CD4-positive, alpha-beta T cell (primary cell): ENCODE data around the gene KIF5A. TPM values are rescaled to one million over a fixed set of nuclear protein-coding genes. Genes with fewer than 3 reads are reported as not detected.
A peak's percentile ranks its signal among the peaks of the same experiment; 100 is the strongest.

Source experiments
- ATAC-seq: fragments of 200-7000 bp; cut with Tn5 transposase; one replicate; pipeline ENCODE4 v1.10.0; 2022; ENCODE audit warnings: mild to moderate bottlenecking; ENCODE audit not compliant: poor library complexity
- CTCF ChIA-PET: fragments of 350-600 bp; sonication (Branson Sonifier 250); formaldehyde crosslinking; loops from one replicate; lab custom pipeline; 2021; ENCODE audit warnings: antibody characterized with exemption, inconsistent platforms; lab: Charles Lee
- POLR2A ChIA-PET: fragments of 350-600 bp; sonication (Branson Sonifier 250); formaldehyde crosslinking; loops from one replicate; lab custom pipeline; 2021; ENCODE audit warnings: antibody characterized with exemption, inconsistent platforms; lab: Charles Lee
- DNase-seq, 14 experiments: peaks; one replicate each; pipeline ENCODE4 v3.0.0-alpha.2; 2013 to 2020; ENCODE audit warnings: mixed read lengths in 2 of 14
- H3K27ac ChIP-seq, 2 donors: one replicate each; pipeline versions ENCODE4 v1.5.1 to v1.7.0; 2013; ENCODE audit warnings: low read length in 2 of 2, low read depth in 1 of 2, mild to moderate bottlenecking in 1 of 2
- H3K27me3 ChIP-seq, 2 experiments: 1 replicate in 1 of 2; 2 replicates in 1 of 2; pipeline versions ENCODE4 v1.6.1 to v1.7.0; 2013; ENCODE audit warnings: low read length in 2 of 2, control low read depth in 1 of 2, mild to moderate bottlenecking in 1 of 2, moderate library complexity in 1 of 2; ENCODE audit not compliant: insufficient read depth in 2 of 2, control insufficient read depth in 1 of 2
- H3K36me3 ChIP-seq: one replicate; pipeline ENCODE4 v1.6.1; 2013; ENCODE audit warnings: low read length, control low read depth; ENCODE audit not compliant: insufficient read depth
- H3K4me1 ChIP-seq: one replicate; pipeline ENCODE4 v1.6.1; 2013; ENCODE audit warnings: low read length, control low read depth; ENCODE audit not compliant: insufficient read depth
- H3K4me3 ChIP-seq: one replicate; pipeline ENCODE4 v1.5.1; 2013; ENCODE audit warnings: mild to moderate bottlenecking, low read length, moderate library complexity
- H3K9me3 ChIP-seq, 2 experiments: 1 replicate in 1 of 2; 2 replicates in 1 of 2; pipeline versions ENCODE4 v1.6.1 to v1.7.0; 2013; ENCODE audit warnings: low read length in 2 of 2, mild to moderate bottlenecking in 2 of 2, control low read depth in 1 of 2, moderate library complexity in 1 of 2; ENCODE audit not compliant: control insufficient read depth in 1 of 2, insufficient read depth in 1 of 2
- H3K27ac Mint-ChIP-seq: one replicate; pipeline ENCODE4 v1.8.0; 2020; ENCODE audit warnings: mixed read lengths
- H3K27me3 Mint-ChIP-seq: one replicate; pipeline ENCODE4 v1.8.0; 2021; ENCODE audit warnings: mixed read lengths
- H3K36me3 Mint-ChIP-seq: one replicate; pipeline ENCODE4 v1.8.0; 2021; ENCODE audit warnings: low read depth, mixed read lengths
- H3K4me1 Mint-ChIP-seq: one replicate; pipeline ENCODE4 v1.8.0; 2021; ENCODE audit warnings: low read depth, mixed read lengths
- H3K4me3 Mint-ChIP-seq: one replicate; pipeline ENCODE4 v1.8.0; 2020; ENCODE audit warnings: mild to moderate bottlenecking, mixed read lengths
- H3K9me3 Mint-ChIP-seq: one replicate; pipeline ENCODE4 v1.8.0; 2020; ENCODE audit warnings: mixed read lengths
- intact Hi-C, 2 experiments: fragments of 100-400 bp; cut with DNase I in 1 of 2; cut with micrococcal nuclease in 1 of 2; formaldehyde crosslinking; loops; one replicate each; pipeline versions ENCODE4 v1.15.1 to v1.9.0; 2023 to 2025; cut with DNase I, micrococcal nuclease
- total RNA-seq, 174 experiments: library from RNA in 2 of 174; stranded (reverse) in 2 of 174; gene quantifications; one replicate each; pipeline ENCODE4 v1.2.3 and lab custom pipeline; 2021 to 2026
- TF ChIP-seq, protein P1 (sequence below): fragments of 200-600 bp; IDR thresholded peaks from one replicate; pipeline ENCODE4 v1.8.0; 2022; ENCODE audit warnings: antibody characterized with exemption, mild to moderate bottlenecking

The KIF5A gene
- total RNA-seq, 2 experiments from 2014 or later, result 0.39 to 0.47 TPM

DNA sequence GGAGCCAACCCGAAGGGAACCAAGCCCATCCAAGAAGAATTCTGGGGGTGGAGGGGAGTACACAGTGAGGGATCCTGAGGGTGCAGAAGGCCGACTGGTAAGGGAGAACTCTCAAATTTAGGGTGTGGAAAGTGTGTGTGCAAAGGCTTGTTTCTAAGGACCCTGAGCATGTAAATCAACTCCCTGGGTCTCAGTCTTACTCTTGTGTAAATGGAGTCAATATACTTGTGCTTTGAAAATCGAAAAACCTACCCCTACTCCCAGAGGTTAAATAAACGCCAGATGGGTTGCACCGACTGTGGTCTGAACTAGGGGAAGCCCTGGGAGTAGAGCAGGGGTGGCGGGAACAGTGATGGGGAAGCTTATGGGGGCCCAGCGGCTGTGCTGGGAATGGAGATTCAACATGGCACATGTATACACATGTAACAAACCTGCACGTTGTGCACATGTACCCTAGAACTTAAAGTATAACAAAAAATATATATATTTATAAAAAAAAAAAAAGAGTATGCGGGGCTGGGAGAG lies 77.1 kb downstream of the KIF5A start:
- no peak overlapping the region for H3K4me3 ChIP-seq
- Mint-ChIP-seq H3K9me3 (no peaks in the 10 kb centered on the region), H3K36me3 (no peaks in the 10 kb centered on the region), H3K27me3 (peaks cover 97% of the 10 kb centered on the region), H3K4me1 (peaks cover 18% of the 10 kb centered on the region), H3K27ac (no peak overlapping the region), H3K4me3 (no peak overlapping the region)
- ChIA-PET CTCF (interaction anchor here (1.3 to 1.8 kb wide), 2 partner anchors 39 to 44 kb away, joined by 4 to 6 read pairs; no protein-coding TSS in a partner anchor), POLR2A (no interaction called here)
- H3K36me3 ChIP-seq, result no peaks in the 10 kb centered on the region
- H3K9me3 ChIP-seq, result peaks cover 0 to 11% of the 10 kb centered on the region in 2 experiments
- intact Hi-C loops, result loop anchor here in 1 of 2 experiments (5.0 kb wide), 1 partner anchor 115 kb away; no protein-coding TSS in a partner anchor
- H3K27ac ChIP-seq, result no peak overlapping the region
- H3K27me3 ChIP-seq, result peaks cover 89 to 96% of the 10 kb centered on the region in 2 experiments
- peaks cover 21% of the 10 kb centered on the region for H3K4me1 ChIP-seq
- ATAC-seq (no peak), DNase-seq (no peak)
- TF ChIP-seq, protein P1, sequence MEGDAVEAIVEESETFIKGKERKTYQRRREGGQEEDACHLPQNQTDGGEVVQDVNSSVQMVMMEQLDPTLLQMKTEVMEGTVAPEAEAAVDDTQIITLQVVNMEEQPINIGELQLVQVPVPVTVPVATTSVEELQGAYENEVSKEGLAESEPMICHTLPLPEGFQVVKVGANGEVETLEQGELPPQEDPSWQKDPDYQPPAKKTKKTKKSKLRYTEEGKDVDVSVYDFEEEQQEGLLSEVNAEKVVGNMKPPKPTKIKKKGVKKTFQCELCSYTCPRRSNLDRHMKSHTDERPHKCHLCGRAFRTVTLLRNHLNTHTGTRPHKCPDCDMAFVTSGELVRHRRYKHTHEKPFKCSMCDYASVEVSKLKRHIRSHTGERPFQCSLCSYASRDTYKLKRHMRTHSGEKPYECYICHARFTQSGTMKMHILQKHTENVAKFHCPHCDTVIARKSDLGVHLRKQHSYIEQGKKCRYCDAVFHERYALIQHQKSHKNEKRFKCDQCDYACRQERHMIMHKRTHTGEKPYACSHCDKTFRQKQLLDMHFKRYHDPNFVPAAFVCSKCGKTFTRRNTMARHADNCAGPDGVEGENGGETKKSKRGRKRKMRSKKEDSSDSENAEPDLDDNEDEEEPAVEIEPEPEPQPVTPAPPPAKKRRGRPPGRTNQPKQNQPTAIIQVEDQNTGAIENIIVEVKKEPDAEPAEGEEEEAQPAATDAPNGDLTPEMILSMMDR, result no peak

DNA sequence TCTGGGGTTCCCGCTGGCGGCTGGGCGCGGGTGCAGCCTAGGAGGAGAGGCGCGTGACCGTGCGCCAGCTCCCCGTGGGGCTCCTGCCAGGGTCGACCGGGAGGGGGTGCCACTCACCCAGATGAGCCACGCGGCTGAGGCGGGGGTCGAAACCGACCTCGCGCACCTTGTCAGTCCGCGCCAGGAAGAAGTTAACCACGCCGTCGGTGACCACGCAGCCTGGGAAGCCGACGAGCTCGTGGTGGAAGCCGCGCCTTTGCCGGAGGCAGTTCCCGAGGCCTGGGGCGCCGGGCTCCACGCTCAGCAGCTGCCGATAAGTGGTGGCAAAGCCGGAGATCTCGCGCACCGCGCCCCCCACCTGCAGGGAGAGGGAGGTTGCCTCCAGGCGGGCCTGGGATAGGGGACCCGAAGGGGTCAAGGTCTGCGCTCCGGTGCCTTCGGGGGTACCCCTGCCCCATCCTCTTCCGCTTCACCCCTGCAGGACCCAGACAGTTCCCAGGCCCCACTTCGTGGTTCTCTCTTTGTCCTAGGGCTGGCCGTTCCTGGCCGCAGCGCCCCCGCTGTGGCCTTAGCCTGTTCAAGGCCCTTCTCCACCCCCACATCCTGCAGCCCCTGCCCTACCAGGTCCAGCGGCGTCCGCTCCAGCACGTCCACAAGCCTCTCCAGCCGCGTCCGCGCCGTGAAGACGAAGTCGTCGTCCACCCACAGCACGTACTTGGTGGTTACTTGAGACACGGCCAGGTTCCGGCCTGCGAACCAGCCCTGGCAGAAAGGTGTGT lies 77.8 kb downstream of the KIF5A start:
- no peak overlapping the region for H3K27ac Mint-ChIP-seq
- ChIA-PET CTCF (interaction anchor here (1.0 to 1.8 kb wide), 3 partner anchors 40 to 45 kb away, joined by 4 to 6 read pairs (median 4); no protein-coding TSS in a partner anchor), POLR2A (interaction anchor here (0.8 kb wide), 1 partner anchor 107 kb away, joined by 3 read pairs; the partner anchor contains the start of gene DDIT3)
- peaks cover 95% of the 10 kb centered on the region for H3K27me3 Mint-ChIP-seq
- DNase-seq (peak in 4 of 14 experiments; percentile 7 to 51 (median 42)), ATAC-seq (peak; percentile 57)
- peaks cover 0 to 11% of the 10 kb centered on the region in 2 experiments for H3K9me3 ChIP-seq
- no peak overlapping the region for H3K4me3 Mint-ChIP-seq
- TF ChIP-seq, protein P1, result no peak
- H3K36me3 Mint-ChIP-seq, result no peaks in the 10 kb centered on the region
- peak overlapping the region; percentile 7 for H3K4me3 ChIP-seq
- H3K27me3 ChIP-seq, result peaks cover 87 to 94% of the 10 kb centered on the region in 2 experiments
- peaks cover 18% of the 10 kb centered on the region for H3K4me1 Mint-ChIP-seq
- H3K4me1 ChIP-seq, result peaks cover 25% of the 10 kb centered on the region
- H3K9me3 Mint-ChIP-seq, result no peaks in the 10 kb centered on the region
- no peak overlapping the region for H3K27ac ChIP-seq
- no peaks in the 10 kb centered on the region for H3K36me3 ChIP-seq
- intact Hi-C loops, result loop anchor here in 1 of 2 experiments (5.0 kb wide), 1 partner anchor 115 kb away; no protein-coding TSS in a partner anchor

DNA sequence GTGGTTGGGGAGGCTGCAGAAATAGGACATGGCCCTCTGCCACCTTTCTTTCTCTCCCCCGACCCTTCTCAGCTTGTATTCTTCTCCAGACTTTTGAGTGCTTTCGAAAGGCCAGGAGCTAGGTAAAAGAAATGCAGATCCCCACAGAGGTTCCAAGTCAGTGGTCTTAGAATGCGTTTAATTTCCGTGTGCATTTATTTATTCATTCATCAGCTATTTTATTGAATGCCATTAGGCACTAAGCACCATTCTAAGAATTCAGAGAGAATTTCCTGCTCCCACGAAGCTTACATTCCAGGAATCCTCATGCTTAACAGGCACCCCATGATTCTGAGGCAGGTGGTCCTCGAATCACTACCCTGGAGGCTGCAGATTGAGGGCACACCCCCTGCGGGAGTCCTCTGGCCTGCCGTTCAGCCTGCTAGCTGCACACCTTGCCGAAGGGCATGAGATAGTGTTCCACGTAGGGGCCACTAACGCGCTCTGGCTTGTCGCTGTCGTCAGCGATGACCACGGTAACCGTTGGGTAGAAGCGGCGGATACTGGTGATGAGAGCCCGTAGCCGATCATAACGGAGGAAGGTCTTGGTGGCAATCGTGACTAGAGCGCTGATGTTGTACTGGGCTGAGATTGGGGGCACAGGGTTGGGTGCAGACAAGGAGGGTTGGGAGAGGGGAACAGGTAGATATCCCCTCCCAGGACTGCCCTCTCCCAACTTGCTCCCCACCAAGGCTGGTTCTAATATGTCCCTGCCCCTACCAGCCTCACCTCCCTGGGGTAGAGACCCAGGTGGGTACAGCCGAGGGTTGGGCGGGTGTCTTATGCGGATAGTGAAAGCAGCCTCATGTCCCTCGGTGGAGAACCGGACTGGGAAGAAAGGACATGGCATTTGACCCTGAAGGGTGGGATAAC lies 78.7 kb downstream of the KIF5A start:
- Histone ChIP-seq H3K27me3 (peaks cover 83 to 90% of the 10 kb centered on the region in 2 experiments), H3K36me3 (no peaks in the 10 kb centered on the region), H3K27ac (no peak overlapping the region), H3K4me1 (peaks cover 33% of the 10 kb centered on the region), H3K4me3 (no peak overlapping the region), H3K9me3 (peaks cover 0 to 11% of the 10 kb centered on the region in 2 experiments)
- H3K4me1 Mint-ChIP-seq, result peaks cover 24% of the 10 kb centered on the region
- ATAC-seq (no peak), DNase-seq (peak in 2 of 14 experiments; percentile 0 to 12)
- H3K9me3 Mint-ChIP-seq, result no peaks in the 10 kb centered on the region
- TF ChIP-seq, protein P1, result no peak
- POLR2A ChIA-PET, result interaction anchor here (0.8 kb wide), 1 partner anchor 108 kb away, joined by 3 read pairs; the partner anchor contains the start of gene DDIT3
- H3K4me3 Mint-ChIP-seq, result no peak overlapping the region
- CTCF ChIA-PET, result interaction anchor here (1.0 to 1.8 kb wide), 2 partner anchors 41 to 45 kb away, joined by 4 read pairs; no protein-coding TSS in a partner anchor
- intact Hi-C loops, result loop anchor here in 1 of 2 experiments (5.0 kb wide), 1 partner anchor 114 kb away; no protein-coding TSS in a partner anchor
- peaks cover 92% of the 10 kb centered on the region for H3K27me3 Mint-ChIP-seq
- H3K27ac Mint-ChIP-seq, result no peak overlapping the region
- no peaks in the 10 kb centered on the region for H3K36me3 Mint-ChIP-seq
